ENCODE results near the gene BBLN.
A peak's percentile ranks its signal among the peaks of the same experiment; 100 is the strongest.

The BBLN gene

DNA sequence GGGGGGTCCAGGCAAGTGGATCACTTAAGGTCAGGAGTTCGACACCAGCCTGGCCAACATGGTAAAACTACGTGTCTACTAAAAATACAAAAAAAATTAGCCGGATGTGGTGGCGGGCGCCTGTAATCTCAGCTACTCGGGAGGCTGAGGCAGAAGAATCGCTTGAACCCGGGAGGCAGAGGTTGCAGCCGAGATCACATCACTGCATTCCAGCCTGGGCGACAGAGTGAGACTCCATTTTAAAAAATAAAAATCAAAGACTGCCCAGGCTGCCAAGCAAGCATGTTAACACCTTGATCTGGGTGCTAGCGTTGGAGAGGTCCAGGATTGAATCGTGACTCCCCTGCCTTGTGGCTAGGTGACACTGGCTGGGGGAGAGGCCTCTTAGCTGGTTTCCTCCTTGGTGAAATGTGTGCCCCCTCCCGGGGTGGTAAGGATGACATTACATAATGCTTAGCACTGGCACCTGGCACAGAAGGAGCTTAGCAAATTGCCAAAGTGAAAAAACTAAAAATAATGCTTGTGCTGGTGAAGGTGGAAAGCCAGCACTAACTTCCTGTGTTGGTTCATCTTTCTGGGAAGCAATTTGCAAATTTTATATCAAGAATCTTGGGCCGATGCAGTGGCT, 33.5 kb downstream of the BBLN start:
- no peak overlapping the region for H3K4me3 Mint-ChIP-seq
- H3K36me3 Mint-ChIP-seq (ENCODE audit: low read depth) = peaks cover 20% of the 10 kb centered on the region
- H3K27ac Mint-ChIP-seq = no peak overlapping the region
- no peaks in the 10 kb centered on the region for H3K9me3 Mint-ChIP-seq
- H3K27me3 Mint-ChIP-seq = no peaks in the 10 kb centered on the region
- peaks cover 32% of the 10 kb centered on the region for H3K4me1 Mint-ChIP-seq (ENCODE audit: low read depth)
- no peak for DNase-seq

GRCh38 chr9:128201441-128202369, 41.6 kb downstream of the BBLN start:
- peaks cover 20% of the 10 kb centered on the region for H3K4me1 Mint-ChIP-seq (ENCODE audit: low read depth)
- no peak overlapping the region for H3K27ac Mint-ChIP-seq
- H3K9me3 Mint-ChIP-seq = no peaks in the 10 kb centered on the region
- H3K4me3 Mint-ChIP-seq = no peak overlapping the region
- no peaks in the 10 kb centered on the region for H3K36me3 Mint-ChIP-seq (ENCODE audit: low read depth)
- DNase-seq = no peak
- H3K27me3 Mint-ChIP-seq = peaks cover 13% of the 10 kb centered on the region

DNA sequence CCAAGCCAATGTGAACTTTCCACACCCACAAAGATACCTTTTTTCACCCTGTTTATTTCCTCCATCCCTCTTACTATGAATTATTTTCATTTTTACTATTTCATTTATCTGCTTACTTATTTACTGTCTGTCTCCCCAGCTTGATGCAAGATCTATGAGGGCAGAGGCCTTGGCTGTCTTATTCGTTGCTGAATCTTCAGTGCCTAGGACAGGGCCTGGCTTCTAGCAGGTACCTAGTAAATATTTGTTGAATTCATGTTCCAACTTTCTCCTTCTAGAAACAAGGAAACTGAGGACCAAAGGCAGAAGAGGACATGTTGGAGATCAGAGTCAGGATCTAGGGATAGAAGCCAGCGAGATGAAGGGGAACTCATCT, 42.6 kb downstream of the BBLN start:
- Mint-ChIP-seq H3K9me3 (no peaks in the 10 kb centered on the region), H3K27ac (peak overlapping the region; percentile 87), H3K36me3 (ENCODE audit: low read depth) (no peaks in the 10 kb centered on the region), H3K4me1 (ENCODE audit: low read depth) (peaks cover 20% of the 10 kb centered on the region), H3K4me3 (peak overlapping the region; percentile 53), H3K27me3 (peaks cover 13% of the 10 kb centered on the region)
- no peak for DNase-seq

GRCh38 chr9:128203024-128203706, 43.1 kb downstream of the BBLN start, which contains the start of gene DNM1:
Gene DNM1, plus strand, starts transcription at chr9:128203379. Its CDS starts 92 bp downstream, at chr9:128203471.
- H3K27me3 Mint-ChIP-seq = peaks cover 13% of the 10 kb centered on the region
- no peaks in the 10 kb centered on the region for H3K36me3 Mint-ChIP-seq (ENCODE audit: low read depth)
- DNase-seq = peak; percentile 84

DNA sequence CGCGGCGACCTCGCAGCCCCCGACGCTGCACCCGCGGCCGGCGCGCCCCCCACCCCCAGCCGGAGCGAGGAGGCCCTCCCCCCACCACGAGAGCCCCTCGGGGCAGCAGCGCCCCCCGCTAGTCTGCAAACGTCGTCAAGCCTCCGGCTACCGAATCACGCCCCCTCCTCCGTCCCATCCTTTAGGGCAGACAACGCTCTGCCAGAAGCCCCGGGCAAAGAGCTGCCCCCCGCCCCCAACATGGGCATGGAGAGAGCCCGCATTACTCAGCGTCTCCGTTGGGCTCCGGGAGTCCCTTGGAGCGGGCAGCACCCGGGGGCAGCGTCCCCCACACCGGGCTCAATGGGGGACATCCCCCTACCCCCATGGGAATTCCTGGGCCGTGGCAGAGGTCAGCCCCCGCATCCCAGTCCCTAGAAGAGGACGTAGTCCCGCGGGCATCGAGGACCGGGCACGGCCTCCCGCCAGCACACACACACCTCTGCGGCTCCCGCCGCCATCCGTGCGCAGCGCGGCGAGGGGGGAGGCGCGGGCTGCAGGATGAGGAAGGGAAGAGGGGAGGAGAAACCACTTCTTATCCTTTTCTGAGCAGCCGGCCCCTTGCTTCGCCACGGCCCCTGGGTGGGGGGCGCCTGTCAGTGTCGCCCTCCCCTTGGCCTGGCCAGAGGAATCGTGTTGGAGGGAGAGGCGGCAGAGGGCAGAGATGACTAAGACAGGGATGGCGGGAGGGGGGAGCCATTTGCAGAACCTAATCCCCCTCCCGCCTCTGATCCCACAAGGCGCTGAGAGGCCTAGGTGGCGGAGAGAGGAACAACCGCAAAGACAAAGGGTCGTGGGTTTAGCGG, 43.9 kb downstream of the BBLN start:
- no peaks in the 10 kb centered on the region for H3K36me3 Mint-ChIP-seq (ENCODE audit: low read depth)
- peaks cover 13% of the 10 kb centered on the region for H3K27me3 Mint-ChIP-seq
- peak; percentile 48 for DNase-seq
- peaks cover 19% of the 10 kb centered on the region for H3K4me1 Mint-ChIP-seq (ENCODE audit: low read depth)
- H3K9me3 Mint-ChIP-seq = no peaks in the 10 kb centered on the region
- no peak overlapping the region for H3K27ac Mint-ChIP-seq
- peak overlapping the region; percentile 64 for H3K4me3 Mint-ChIP-seq

More at GRCh38 chr9:128203024-128203706, 43.1 kb downstream of the BBLN start, which contains the start of gene DNM1:
- Mint-ChIP-seq H3K27ac (peak within 1 kb of the TSS; percentile 87), H3K4me1 (ENCODE audit: low read depth) (peaks cover 20% of the 10 kb centered on the region), H3K9me3 (no peaks in the 10 kb centered on the region), H3K4me3 (peak within 1 kb of the TSS; percentile 64)

- Mint-ChIP-seq H3K4me1 (ENCODE audit: low read depth) (peaks cover 19% of the 10 kb centered on the region), H3K4me3 (no peak overlapping the region), H3K9me3 (no peaks in the 10 kb centered on the region), H3K27me3 (peaks cover 13% of the 10 kb centered on the region), H3K27ac (no peak overlapping the region), H3K36me3 (ENCODE audit: low read depth) (no peaks in the 10 kb centered on the region)
- DNase-seq = no peak
Observed at GRCh38 chr9:128204858-128205257, 44.8 kb downstream of the BBLN start.

DNA sequence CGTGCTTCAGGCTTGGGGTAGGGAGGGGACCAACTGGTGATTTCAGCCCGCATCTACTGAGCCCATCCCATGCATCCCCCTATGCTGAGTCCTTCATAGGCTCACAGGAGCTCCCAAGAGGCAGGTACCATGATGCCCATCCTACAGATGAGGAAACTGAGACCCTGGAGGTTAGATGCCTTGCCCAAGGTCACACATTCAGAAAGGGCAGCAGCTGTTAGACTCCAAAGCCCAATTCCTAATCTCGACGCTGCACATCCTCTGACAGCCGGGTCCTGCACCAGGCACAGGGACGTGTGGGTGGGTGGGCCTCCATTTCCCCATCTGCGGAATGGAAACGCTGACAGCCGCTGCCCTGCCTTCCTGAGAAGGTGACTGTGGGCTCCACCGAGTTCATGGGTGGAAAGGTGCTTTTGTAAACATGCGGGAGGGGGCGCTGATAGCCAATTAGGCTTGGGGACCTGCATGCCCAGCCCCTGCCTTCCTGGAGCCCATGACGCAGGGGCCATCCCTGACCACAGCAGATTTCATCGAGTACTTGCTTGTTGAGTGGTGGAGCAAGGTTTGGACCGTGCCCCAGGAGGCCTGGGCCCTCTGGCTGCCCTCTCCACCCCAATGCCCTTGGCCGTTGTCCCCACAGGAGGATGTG, 45.4 kb downstream of the BBLN start:
- no peak overlapping the region for H3K4me3 Mint-ChIP-seq
- no peaks in the 10 kb centered on the region for H3K36me3 Mint-ChIP-seq (ENCODE audit: low read depth)
- H3K4me1 Mint-ChIP-seq (ENCODE audit: low read depth) = peaks cover 19% of the 10 kb centered on the region
- no peaks in the 10 kb centered on the region for H3K9me3 Mint-ChIP-seq
- no peak overlapping the region for H3K27ac Mint-ChIP-seq
- no peak for DNase-seq
- H3K27me3 Mint-ChIP-seq = peaks cover 13% of the 10 kb centered on the region

DNA sequence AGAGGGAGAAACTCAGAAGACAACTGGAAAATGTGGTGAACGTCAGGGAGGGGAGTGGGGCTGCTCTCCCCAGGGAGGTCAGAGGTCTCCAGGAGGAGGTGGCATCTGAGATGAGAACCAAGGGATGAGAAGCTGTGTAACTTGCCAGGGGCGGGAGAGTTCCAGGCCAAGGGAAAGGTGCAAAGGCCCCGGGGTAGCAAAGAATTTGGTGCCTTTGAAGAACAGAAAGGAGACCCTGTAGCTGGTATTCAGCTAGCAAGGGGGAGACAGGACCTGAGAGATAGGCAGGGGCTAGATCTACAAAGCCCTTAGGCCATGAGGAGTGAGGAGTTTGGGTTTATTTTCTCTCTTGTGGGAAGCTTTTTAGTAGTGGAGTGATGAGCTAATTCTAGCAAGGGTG, 46.4 kb downstream of the BBLN start:
- H3K27ac Mint-ChIP-seq = no peak overlapping the region
- no peak overlapping the region for H3K4me3 Mint-ChIP-seq
- H3K36me3 Mint-ChIP-seq (ENCODE audit: low read depth) = no peaks in the 10 kb centered on the region
- H3K9me3 Mint-ChIP-seq = no peaks in the 10 kb centered on the region
- peaks cover 13% of the 10 kb centered on the region for H3K27me3 Mint-ChIP-seq
- DNase-seq = no peak
- H3K4me1 Mint-ChIP-seq (ENCODE audit: low read depth) = peaks cover 19% of the 10 kb centered on the region

- no peak for DNase-seq
- Mint-ChIP-seq H3K27me3 (peaks cover 13% of the 10 kb centered on the region), H3K4me3 (no peak overlapping the region), H3K9me3 (no peaks in the 10 kb centered on the region), H3K4me1 (ENCODE audit: low read depth) (peaks cover 13% of the 10 kb centered on the region), H3K36me3 (ENCODE audit: low read depth) (no peaks in the 10 kb centered on the region), H3K27ac (no peak overlapping the region)
Observed at GRCh38 chr9:128206916-128207910, 47.1 kb downstream of the BBLN start.

GRCh38 chr9:128208386-128208785, 48.3 kb downstream of the BBLN start:
- H3K4me3 Mint-ChIP-seq = no peak overlapping the region
- no peak overlapping the region for H3K27ac Mint-ChIP-seq
- H3K4me1 Mint-ChIP-seq (ENCODE audit: low read depth) = peaks cover 4% of the 10 kb centered on the region
- H3K27me3 Mint-ChIP-seq = peaks cover 13% of the 10 kb centered on the region
- H3K36me3 Mint-ChIP-seq (ENCODE audit: low read depth) = no peaks in the 10 kb centered on the region
- H3K9me3 Mint-ChIP-seq = no peaks in the 10 kb centered on the region
- DNase-seq = no peak

DNA sequence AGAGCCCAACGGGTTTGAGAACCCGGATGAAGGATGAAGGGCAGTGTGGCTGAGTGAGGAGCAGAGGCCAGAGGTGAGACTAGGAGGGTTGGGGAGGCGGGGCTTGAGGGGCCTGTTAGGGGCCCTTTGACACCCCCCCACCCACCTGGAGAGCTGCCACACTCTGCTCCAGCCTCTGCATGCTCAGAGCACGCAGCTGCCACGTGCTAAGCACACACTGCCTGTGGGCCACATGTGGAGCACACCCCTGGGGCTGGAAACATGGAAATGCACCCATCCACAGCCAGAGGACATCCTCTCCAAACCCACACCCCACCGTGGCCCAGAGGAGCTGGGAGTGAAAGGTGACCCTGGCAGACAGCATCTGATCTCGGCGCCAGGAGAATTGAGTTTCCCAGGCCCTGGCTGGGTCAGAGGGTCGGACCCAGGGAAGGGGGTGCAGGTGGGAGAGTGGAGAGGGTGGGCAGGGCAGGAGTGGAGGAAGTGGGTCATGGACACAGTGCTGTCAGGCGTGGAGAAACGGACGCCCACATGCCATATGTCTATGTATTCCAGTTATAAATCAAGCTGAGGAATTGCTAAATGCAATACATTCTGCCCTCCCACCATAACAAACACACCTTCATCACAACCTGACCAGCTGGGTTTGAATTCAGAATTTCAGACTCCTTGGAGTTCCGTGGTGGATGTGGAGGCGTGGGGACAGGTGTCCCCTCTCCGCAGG, 49.0 kb downstream of the BBLN start:
- H3K4me3 Mint-ChIP-seq = no peak overlapping the region

GRCh38 chr9:128211186-128211980, 51.3 kb downstream of the BBLN start:
- Mint-ChIP-seq H3K9me3 (no peaks in the 10 kb centered on the region), H3K27ac (no peak overlapping the region), H3K36me3 (ENCODE audit: low read depth) (no peaks in the 10 kb centered on the region), H3K27me3 (peaks cover 2% of the 10 kb centered on the region), H3K4me1 (ENCODE audit: low read depth) (no peaks in the 10 kb centered on the region), H3K4me3 (no peak overlapping the region)
- no peak for DNase-seq

More for the DNA sequence above, 49.0 kb downstream of the BBLN start:
- Mint-ChIP-seq H3K4me1 (ENCODE audit: low read depth) (peaks cover 4% of the 10 kb centered on the region), H3K27me3 (peaks cover 15% of the 10 kb centered on the region), H3K27ac (no peak overlapping the region), H3K9me3 (no peaks in the 10 kb centered on the region), H3K36me3 (ENCODE audit: low read depth) (no peaks in the 10 kb centered on the region)
- no peak for DNase-seq
